Astrocyte of the spinal cord (primary cell): ENCODE data around the gene DNTTIP2.
A peak's percentile ranks its signal among the peaks of the same experiment; 100 is the strongest.

Source experiments
- DNase-seq: peaks from one replicate; pipeline ENCODE4 v3.0.0; 2011; ENCODE audit warnings: low read depth, low spot score
- H3K4me3 ChIP-seq: 2 replicates; pipeline ENCODE4 v1.5.1; 2011; ENCODE audit warnings: low read depth, mild to moderate bottlenecking, low read length, moderate library complexity
- in situ Hi-C: cut with HindIII; loops from 2 replicates; pipeline ENCODE4 v1.10.0; 2017; ENCODE audit warnings: low sequenced_read_pairs
- TF ChIP-seq, protein P1 (sequence below): IDR thresholded peaks from 2 replicates; pipeline ENCODE4 v1.5.1; 2012; ENCODE audit warnings: low read depth, mild to moderate bottlenecking, low read length, inconsistent platforms

Gene DNTTIP2

GRCh38 chr1:93844262-93845045, 34.6 kb downstream of the DNTTIP2 start:
- TF ChIP-seq, protein P1, sequence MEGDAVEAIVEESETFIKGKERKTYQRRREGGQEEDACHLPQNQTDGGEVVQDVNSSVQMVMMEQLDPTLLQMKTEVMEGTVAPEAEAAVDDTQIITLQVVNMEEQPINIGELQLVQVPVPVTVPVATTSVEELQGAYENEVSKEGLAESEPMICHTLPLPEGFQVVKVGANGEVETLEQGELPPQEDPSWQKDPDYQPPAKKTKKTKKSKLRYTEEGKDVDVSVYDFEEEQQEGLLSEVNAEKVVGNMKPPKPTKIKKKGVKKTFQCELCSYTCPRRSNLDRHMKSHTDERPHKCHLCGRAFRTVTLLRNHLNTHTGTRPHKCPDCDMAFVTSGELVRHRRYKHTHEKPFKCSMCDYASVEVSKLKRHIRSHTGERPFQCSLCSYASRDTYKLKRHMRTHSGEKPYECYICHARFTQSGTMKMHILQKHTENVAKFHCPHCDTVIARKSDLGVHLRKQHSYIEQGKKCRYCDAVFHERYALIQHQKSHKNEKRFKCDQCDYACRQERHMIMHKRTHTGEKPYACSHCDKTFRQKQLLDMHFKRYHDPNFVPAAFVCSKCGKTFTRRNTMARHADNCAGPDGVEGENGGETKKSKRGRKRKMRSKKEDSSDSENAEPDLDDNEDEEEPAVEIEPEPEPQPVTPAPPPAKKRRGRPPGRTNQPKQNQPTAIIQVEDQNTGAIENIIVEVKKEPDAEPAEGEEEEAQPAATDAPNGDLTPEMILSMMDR: peak; percentile 81
- peak; percentile 84 for DNase-seq
- in situ Hi-C loops: no loop called here
- no peak overlapping the region for H3K4me3 ChIP-seq

DNA sequence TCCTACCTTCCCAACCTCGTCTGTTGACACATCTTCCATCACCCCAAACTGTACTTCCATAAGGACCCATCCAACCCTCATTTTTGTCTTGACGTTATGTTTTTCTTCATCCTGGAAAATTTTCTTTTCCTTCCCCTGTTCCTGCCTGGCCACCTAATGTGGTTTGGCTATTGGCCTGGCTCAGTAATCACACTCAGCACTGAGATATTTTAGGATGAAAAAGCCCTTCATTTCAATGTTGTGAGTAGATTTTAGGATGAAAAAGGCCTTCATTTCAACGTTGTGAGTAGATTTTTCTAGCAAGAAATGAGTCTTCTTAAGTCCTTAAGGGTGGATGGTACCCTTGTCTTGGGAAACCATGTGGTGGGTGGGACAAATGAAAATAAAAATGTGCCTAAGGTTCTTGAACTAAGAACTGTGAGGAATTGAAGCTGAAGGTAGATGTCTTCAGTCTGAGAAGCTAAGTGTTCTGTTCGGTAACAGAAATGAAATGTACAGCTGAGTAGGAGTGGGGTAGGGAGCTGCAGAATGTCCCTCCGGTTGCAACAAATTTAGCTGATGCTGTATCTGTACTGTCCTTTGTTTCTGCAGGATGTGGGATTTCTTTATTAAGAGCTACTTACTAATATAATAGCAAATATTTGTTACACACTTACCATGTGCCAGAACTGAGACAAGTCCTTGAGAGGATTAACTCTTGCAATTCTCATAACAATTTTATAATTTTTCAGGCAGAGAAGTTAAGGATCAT, 36.1 kb downstream of the DNTTIP2 start:
- TF ChIP-seq, protein P1: no peak
- no peak overlapping the region for H3K4me3 ChIP-seq
- peak; percentile 62 for DNase-seq
- in situ Hi-C loops: no loop called here

DNA sequence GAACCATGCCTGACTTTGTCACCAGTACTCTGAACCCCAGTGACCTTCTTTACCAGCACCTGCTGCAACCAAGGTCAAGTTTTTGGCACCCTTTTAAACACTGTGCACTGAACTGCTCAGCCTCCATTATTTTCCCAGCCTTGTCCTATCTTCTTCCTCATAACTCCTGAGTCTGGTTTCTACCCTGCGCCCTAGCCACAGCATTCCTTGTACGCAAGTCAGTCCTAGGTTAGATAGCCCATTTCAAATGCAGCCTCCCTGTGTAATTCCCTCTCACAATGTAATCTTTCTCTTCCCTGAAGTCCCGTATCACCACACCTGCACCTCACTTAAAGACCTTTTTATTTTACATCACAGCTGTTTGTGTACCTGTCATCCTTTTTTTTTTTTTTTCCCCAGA, 37.2 kb downstream of the DNTTIP2 start:
- TF ChIP-seq, protein P1: no peak
- DNase-seq: no peak
- H3K4me3 ChIP-seq: no peak overlapping the region
- in situ Hi-C loops: no loop called here

GRCh38 chr1:93840956-93841482, 38.0 kb downstream of the DNTTIP2 start:
- in situ Hi-C loops: no loop called here
- DNase-seq: no peak
- no peak overlapping the region for H3K4me3 ChIP-seq
- TF ChIP-seq, protein P1: no peak

DNA sequence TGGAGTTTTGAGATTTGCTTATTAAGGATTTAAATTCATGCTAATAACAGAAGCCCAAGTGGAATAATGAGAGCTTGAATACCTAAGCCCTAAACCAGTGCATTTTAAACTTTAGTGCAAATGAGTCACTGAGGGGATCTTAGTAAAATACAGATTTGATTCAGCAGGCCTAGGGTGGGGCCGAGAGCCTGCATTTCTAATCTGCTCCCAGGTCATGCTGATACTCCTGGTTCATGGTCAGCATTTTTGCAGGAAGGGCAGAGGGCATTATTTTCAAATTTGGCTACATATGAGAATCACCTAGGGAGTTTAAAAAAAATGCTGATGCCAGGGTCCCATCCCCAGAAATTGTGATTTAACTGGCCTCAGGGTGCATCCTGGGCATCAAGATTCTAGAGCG, 39.3 kb downstream of the DNTTIP2 start:
- H3K4me3 ChIP-seq: no peak overlapping the region
- no peak for DNase-seq
- TF ChIP-seq, protein P1: no peak
- in situ Hi-C loops: no loop called here

GRCh38 chr1:93839307-93839706, 39.7 kb downstream of the DNTTIP2 start:
- in situ Hi-C loops: no loop called here
- TF ChIP-seq, protein P1: no peak
- peak; percentile 64 for DNase-seq
- no peak overlapping the region for H3K4me3 ChIP-seq
